Peyer's patch (tissue), 4 donors: ENCODE data around the gene TSSK6. TPM values are rescaled to one million over a fixed set of nuclear protein-coding genes. Genes with fewer than 3 reads are reported as not detected.
A peak's percentile ranks its signal among the peaks of the same experiment; 100 is the strongest.

Experiments used
- DNase-seq, 3 donors: peaks; one replicate each; pipeline ENCODE4 v3.0.0-alpha.2; 2017 to 2019
- H3K27ac ChIP-seq, 4 donors: fragments of 200-600 bp; sonication (generic); one replicate each; pipeline ENCODE4 v1.5.1; 2016 to 2019
- H3K27me3 ChIP-seq, 2 donors: fragments of 200-600 bp; sonication (generic); one replicate each; pipeline ENCODE4 v1.5.1; 2019
- H3K36me3 ChIP-seq, 3 donors: fragments of 200-600 bp; sonication (generic); one replicate each; pipeline ENCODE4 v1.5.1; 2016 to 2019
- H3K4me1 ChIP-seq, 4 donors: fragments of 200-600 bp; sonication (generic); one replicate each; pipeline ENCODE4 v1.5.1; 2016 to 2019
- H3K4me3 ChIP-seq, 4 donors: fragments of 200-600 bp; sonication (generic); 1 replicate in 3 of 4; 2 replicates in 1 of 4; pipeline ENCODE4 v1.5.1; 2016 to 2019; ENCODE audit warnings: mild to moderate bottlenecking in 1 of 4
- H3K9me3 ChIP-seq, 4 donors: fragments of 200-600 bp; sonication (generic); one replicate each; pipeline ENCODE4 v1.5.1; 2016 to 2019; ENCODE audit warnings: mild to moderate bottlenecking in 1 of 4
- POLR2A ChIP-seq, 2 donors: fragments of 450-650 bp; IDR thresholded peaks; one replicate each; pipeline ENCODE4 v1.5.1; 2017; ENCODE audit warnings: antibody characterized with exemption in 2 of 2, mild to moderate bottlenecking in 2 of 2, moderate library complexity in 2 of 2
- total RNA-seq, 4 donors: library from RNA; depleted of rRNA; stranded (reverse); fragments of >200 nt; gene quantifications; one replicate each; pipeline ENCODE4 v1.1.0, GENCODE V29; 2016
- TF ChIP-seq, protein P1 (sequence below), 6 experiments: fragments of 450-650 bp in 4 of 6; fragments of 200-600 bp in 2 of 6; sonication (generic) in 1 of 6; IDR thresholded peaks; one replicate each; pipeline ENCODE4 v1.5.1; 2017 to 2019; ENCODE audit warnings: antibody characterized with exemption in 6 of 6, mild to moderate bottlenecking in 3 of 6, moderate library complexity in 1 of 6

Gene TSSK6
- total RNA-seq, 4 donors from 2014 or later = 3.0 to 14.0 (median 10.0) TPM

DNA sequence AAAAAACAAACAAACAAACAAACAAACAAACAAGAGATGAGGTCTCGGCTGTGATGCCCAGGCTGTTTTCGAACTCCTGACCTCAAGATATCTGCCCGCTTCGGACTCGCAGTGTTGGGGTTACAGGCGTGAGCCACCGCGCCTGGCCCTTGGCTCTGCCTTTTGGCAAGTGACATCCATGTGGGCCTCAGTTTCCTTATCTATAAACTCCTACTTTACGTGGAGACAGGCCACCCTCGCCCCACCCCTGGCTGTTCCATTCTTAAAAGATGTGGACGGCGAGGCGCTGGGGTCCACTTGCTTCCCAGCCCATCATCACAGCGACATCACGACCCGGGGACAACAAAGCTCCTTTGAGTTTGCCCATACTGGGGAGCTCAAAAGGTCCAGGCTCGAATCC, 1.7 kb downstream of the TSSK6 start:
- TF ChIP-seq, protein P1, sequence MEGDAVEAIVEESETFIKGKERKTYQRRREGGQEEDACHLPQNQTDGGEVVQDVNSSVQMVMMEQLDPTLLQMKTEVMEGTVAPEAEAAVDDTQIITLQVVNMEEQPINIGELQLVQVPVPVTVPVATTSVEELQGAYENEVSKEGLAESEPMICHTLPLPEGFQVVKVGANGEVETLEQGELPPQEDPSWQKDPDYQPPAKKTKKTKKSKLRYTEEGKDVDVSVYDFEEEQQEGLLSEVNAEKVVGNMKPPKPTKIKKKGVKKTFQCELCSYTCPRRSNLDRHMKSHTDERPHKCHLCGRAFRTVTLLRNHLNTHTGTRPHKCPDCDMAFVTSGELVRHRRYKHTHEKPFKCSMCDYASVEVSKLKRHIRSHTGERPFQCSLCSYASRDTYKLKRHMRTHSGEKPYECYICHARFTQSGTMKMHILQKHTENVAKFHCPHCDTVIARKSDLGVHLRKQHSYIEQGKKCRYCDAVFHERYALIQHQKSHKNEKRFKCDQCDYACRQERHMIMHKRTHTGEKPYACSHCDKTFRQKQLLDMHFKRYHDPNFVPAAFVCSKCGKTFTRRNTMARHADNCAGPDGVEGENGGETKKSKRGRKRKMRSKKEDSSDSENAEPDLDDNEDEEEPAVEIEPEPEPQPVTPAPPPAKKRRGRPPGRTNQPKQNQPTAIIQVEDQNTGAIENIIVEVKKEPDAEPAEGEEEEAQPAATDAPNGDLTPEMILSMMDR (IDR thresholded peaks at IDR 0.05) = no peak
- TF ChIP-seq POLR2A (IDR thresholded peaks at IDR 0.05) = no peak
- peaks cover 0 to 24% (median 8%) of the 10 kb centered on the region in 4 donors for H3K4me1 ChIP-seq
- H3K36me3 ChIP-seq = no peaks in the 10 kb centered on the region
- H3K27me3 ChIP-seq = no peaks in the 10 kb centered on the region
- no peak overlapping the region for H3K27ac ChIP-seq
- H3K4me3 ChIP-seq = peak overlapping the region in 2 of 4 donors; percentile 19 to 23
- H3K9me3 ChIP-seq = no peaks in the 10 kb centered on the region
- no peak for DNase-seq

DNA sequence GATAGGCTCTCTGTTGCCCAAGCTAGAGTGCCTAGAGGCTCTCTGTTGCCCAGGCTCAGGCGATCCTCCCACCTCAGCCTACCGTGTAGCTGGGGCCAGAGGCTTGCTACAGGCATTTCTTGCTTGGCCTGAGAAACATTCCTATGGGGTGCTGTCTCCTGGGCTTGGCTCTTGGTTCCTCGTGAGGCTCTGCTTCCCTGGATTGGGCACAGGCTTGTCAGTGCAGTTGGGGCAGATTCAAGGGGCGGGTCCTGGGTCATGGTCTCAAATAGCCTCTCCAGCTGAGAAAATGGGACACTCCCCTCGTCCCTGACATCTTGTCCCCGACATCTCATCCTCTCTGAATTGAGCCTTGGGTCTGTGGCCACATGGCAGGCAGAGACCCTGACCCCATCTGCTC, 4.9 kb downstream of the TSSK6 start:
- H3K36me3 ChIP-seq = peaks cover 0 to 27% (median 0%) of the 10 kb centered on the region in 3 donors
- TF ChIP-seq, protein P1 (IDR thresholded peaks at IDR 0.05) = no peak
- no peak for TF ChIP-seq POLR2A (IDR thresholded peaks at IDR 0.05)
- H3K4me3 ChIP-seq = no peak overlapping the region
- no peak for DNase-seq
- no peak overlapping the region for H3K27ac ChIP-seq
- no peaks in the 10 kb centered on the region for H3K27me3 ChIP-seq
- peaks cover 0 to 4% (median 1%) of the 10 kb centered on the region in 4 donors for H3K4me1 ChIP-seq
- no peaks in the 10 kb centered on the region for H3K9me3 ChIP-seq

DNA sequence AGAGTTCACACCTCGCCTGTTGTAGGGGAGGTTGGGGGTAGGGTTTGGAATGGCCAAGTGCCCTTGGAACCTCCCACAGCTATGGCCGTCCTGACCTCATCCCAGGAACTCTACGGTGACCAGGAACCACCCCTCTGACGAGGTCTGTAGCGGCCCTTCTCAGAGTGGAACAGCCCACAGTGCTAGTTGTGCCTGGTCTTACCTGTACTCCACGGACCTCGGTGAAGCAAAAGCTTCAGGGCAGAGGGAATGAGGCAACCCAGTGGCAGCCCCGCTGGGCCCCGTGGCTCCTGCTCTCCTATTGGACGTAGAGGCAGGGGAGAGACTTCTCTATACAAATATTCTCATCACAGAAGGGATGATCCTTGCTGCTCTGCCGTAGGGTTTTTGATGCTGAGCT, 7.1 kb downstream of the TSSK6 start:
- TF ChIP-seq POLR2A (IDR thresholded peaks at IDR 0.05) = no peak
- TF ChIP-seq, protein P1 (IDR thresholded peaks at IDR 0.05) = no peak
- Histone ChIP-seq H3K27me3 (no peaks in the 10 kb centered on the region), H3K36me3 (peaks cover 0 to 47% (median 0%) of the 10 kb centered on the region in 3 donors)

DNA sequence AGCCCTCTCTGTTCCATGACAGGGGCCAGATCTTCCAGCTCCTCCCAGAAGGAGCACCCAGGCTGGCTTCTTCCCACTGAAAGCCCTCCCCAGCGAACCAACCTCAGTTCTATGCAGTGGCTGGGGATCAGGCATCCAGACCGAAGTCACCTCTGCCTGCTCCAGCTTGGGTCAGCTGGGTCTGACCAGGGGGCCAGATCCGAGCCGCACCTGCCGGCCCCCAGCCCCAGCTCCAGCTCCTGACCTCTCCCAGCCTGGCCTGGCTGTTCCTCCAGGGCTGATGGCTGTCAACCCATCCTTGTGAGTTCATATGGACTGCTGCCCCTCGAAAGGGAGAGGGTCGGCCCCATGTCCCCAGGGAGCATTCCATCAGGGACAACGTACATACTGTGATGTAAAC, 8.0 kb downstream of the TSSK6 start:
- Histone ChIP-seq H3K9me3 (no peaks in the 10 kb centered on the region), H3K36me3 (peaks cover 0 to 55% (median 0%) of the 10 kb centered on the region in 3 donors)
- DNase-seq = no peak

More for the DNA sequence above, 7.1 kb downstream of the TSSK6 start:
- Histone ChIP-seq H3K9me3 (no peaks in the 10 kb centered on the region), H3K27ac (no peak overlapping the region), H3K4me3 (no peak overlapping the region), H3K4me1 (no peaks in the 10 kb centered on the region)
- DNase-seq = no peak

DNA sequence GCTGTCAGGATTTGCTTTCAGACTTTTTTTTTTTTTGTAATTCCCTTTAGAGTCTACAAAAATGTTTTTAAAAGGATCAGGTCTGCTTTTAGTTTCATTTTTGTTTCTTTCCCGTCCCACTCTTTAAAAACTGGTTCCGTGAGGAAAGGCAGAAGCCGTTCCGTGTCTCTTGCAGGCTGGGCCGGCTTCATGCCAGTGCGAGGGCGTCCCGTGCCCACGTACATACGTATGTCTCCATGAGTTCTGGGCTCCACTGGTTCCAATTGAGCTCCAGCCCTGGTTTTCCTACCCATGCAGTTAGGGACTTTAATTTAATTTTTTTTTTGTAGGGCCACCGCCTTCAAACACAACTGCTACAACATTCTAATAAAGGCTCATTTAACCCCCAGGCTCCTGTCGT, 8.8 kb downstream of the TSSK6 start:
- Histone ChIP-seq H3K27ac (no peak overlapping the region), H3K36me3 (peaks cover 0 to 63% (median 0%) of the 10 kb centered on the region in 3 donors), H3K9me3 (no peaks in the 10 kb centered on the region), H3K4me3 (no peak overlapping the region), H3K4me1 (no peaks in the 10 kb centered on the region), H3K27me3 (no peaks in the 10 kb centered on the region)
- no peak for DNase-seq
- TF ChIP-seq POLR2A (IDR thresholded peaks at IDR 0.05) = no peak
- TF ChIP-seq, protein P1 (IDR thresholded peaks at IDR 0.05) = no peak

More for the DNA sequence above, 8.0 kb downstream of the TSSK6 start:
- TF ChIP-seq POLR2A (IDR thresholded peaks at IDR 0.05) = no peak
- TF ChIP-seq, protein P1 (IDR thresholded peaks at IDR 0.05) = no peak
- H3K27ac ChIP-seq = no peak overlapping the region
- H3K27me3 ChIP-seq = no peaks in the 10 kb centered on the region
- no peaks in the 10 kb centered on the region for H3K4me1 ChIP-seq
- H3K4me3 ChIP-seq = no peak overlapping the region
